NCI-H1105 treated with DMSO at 0.1 percent for 48 hours (cell line): Measurements from ENCODE around the gene EFCC1.

Source experiments
- DNase-seq: peaks from one replicate; lab custom pipeline; 2025; lab: John Stamatoyannopoulos, UW

EFCC1 gene

DNA sequence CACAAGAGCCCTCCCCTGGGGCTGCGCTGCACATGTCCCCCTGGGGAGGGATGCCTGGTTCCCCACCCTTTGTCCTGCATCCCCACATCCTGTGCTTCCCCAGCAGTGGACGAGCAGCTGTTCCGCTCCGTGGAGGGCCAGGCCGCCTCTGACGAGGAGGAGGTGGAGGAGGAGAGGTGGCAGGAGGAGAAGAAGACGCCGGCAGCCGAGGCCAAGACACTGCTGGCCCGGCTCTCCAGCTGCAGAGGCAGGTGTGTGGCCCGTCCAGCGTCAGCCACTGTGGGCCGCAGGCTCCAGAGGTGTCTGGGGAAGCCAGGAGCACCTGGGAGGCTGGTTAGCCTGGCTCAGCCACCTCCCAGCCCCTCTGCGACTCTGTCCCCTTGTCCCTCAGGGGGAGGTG lies 31.6 kb downstream of the EFCC1 start:
- DNase-seq, result no peak

- DNase-seq, result no peak
These were observed 32.0 kb downstream of the EFCC1 start for GRCh38 chr3:129033151-129033550.

DNA sequence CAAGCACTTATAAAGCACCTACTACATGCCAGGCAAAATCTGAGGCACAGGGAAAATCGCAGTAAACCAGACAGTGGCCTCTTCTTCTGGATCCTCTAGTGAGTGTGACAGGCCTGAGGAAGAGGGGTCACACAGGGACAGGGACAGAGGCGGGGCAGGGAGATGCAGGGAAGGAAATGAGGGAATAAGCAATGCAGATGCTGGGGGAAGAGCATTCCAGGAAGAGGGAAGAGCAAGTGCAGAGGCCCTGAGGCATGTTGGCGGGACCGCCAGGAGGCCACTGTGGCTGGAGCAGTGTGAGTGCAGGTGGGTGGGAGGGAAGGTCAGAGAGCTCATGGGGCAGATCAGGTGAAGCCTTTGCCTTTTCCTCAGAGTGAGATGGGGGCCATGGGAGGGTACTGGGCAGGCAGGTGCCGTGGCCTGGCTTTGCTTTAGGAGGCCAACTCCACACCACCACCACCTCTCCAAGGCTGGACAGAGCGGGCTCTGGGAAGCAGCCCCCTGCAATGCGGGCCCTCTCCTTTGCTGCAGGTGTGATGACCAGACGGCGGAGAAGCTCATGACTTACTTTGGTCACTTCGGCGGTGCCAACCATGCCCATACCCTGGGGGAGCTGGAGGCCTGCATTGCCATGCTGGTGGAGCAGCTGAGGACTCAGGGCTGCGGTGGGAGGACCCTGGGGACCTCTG lies 32.7 kb downstream of the EFCC1 start:
- no peak for DNase-seq

- DNase-seq, result no peak
These were observed 33.5 kb downstream of the EFCC1 start for GRCh38 chr3:129034642-129035041.

GRCh38 chr3:129035360-129036221 lies 34.5 kb downstream of the EFCC1 start:
- DNase-seq, result no peak

- no peak for DNase-seq
These were observed 35.4 kb downstream of the EFCC1 start for GRCh38 chr3:129036222-129037092.

- no peak for DNase-seq
These were observed 36.0 kb downstream of the EFCC1 start for GRCh38 chr3:129037093-129037419.

- no peak for DNase-seq
These were observed 37.2 kb downstream of the EFCC1 start for GRCh38 chr3:129038121-129038855.

- DNase-seq, result peak; percentile 91
These were observed 38.4 kb downstream of the EFCC1 start for GRCh38 chr3:129039271-129040038.

- no peak for DNase-seq
These were observed 38.9 kb downstream of the EFCC1 start for GRCh38 chr3:129040039-129040336.

- no peak for DNase-seq
These were observed 39.6 kb downstream of the EFCC1 start for GRCh38 chr3:129040579-129041300.

- DNase-seq, result no peak
These were observed 44.6 kb downstream of the EFCC1 start for GRCh38 chr3:129045675-129046036.

GRCh38 chr3:129046037-129046731 lies 45.1 kb downstream of the EFCC1 start:
- DNase-seq, result no peak

DNA sequence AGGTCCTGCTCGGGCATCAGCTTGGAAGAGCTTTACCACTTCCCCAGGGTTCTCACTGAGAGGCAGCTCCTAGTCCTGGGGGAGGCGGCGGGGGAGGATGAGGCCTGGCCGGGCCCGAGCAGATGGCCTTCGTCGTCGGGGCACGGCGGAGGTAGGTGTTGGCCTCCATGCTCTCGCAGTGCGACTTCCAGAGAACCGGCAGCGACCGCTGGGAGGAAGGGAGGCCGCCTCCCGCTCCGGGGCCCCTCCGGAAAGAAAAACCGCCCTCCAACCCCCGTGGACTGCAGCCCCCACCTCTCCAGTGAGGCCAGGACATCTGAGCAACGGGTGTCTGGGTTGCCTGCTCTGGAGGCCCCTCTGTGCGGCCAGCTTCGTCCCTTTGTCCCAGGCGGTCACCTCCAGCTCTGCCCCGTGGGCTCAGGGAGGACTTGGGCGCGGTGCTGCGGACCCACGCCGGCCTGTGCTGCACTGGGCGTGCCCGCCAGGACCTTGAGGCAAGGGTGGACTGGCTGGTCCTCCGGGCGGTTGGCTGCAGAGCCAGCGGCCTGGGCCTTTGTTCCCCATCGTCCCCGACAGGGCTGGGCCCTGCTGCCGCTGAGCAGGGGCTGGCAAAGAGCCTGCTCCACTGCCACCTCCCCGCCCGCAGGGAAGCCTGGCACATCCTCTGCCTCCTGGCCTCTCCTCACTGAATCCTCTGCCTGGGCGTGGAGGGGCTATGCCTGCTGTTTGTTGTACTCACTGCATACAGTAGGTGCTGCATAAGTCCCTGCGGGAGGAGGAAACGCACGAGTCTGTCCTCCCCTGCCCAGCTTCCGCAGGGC lies 45.8 kb downstream of the EFCC1 start:
- no peak for DNase-seq

GRCh38 chr3:129047553-129047839 lies 46.4 kb downstream of the EFCC1 start:
- DNase-seq, result no peak

DNA sequence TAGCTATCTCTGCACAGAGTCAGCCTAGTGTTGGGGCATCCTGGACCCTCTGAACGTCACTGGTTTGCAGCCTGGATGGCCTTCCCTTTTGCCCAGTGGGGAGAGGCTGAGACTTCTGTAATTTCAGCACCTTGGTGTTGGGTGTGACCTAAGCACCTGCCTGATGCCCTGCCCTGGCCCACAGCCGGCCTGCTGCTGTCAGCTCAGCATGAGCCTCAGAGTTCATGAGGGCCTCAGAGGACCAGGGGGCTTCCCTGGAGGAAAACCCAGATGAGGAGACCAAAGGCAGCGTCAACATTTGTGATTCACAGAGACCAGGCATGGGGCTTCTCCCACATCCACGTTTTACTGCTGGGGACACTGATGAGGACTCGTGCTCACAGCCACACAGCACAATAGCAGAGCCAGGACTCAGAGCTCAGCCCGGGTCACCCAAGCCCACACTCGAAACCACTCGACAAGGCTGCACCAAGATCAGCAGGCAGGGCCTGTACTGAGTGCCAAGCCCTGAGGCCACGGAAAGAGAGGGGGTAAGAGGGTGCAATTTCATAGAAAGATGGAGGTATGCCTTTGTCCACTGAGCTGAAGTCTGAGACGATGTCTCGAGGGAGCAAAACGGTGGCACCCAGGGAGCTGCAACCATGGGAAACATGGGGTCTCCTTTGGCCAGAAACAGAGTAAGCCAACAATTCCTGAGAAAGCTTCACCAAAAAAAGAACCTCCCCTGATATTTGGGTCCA lies 49.6 kb downstream of the EFCC1 start:
- DNase-seq, result no peak

DNA sequence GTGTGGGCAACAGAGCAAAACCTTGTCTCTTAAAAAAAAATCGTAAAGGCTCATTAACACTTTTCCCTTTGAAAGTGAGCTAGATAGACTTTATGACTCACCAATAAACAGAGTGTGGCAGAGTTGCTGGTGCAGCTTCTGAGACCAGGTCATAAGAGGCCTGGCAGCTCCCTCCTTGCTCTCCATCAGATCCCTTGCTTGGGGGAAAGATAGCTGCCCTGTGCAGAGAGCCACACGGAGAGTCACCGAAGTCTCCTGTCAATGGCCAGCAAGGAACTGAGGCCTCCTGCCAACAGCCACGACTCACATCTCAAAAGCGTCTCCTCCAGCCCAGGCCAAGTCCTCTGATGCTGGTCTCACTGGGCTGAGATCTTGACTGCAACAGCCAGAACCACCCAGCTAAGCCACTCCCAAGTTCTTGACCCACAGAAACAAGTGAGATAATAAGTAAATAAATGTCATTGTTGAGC lies 50.8 kb downstream of the EFCC1 start:
- DNase-seq, result no peak

DNA sequence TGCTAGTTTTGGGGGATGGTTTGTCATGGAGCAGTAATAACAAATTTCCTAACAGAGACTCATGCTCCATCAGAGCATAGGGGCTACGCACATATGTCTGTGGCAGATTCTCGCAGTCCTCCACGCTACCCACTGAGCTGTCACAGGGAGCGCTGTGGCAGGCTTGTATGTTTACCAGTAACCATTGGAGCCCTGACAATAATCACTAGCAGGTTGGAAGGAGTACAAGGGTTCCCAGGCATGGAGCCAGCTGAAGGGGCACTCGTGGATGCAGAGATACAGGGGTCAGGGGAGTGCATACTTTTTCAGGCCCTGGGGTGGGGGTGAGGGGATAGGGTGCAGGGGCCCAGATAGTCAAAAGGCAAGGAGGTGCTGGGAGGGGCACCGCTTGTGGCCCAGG lies 51.6 kb downstream of the EFCC1 start:
- DNase-seq, result peak; percentile 16
